Stimulated activated CD8-positive, alpha-beta memory T cell treated with anti-CD3 and anti-CD28 coated beads, Interleukin-2, amount 100 ng/mL, for 1 hour (primary cell): Measurements from ENCODE around the gene FGF19.
A peak's percentile ranks its signal among the peaks of the same experiment; 100 is the strongest.
"Not testable (repeated sequence)": the region's sequence is repeated elsewhere in the genome, so short reads cannot be mapped to it uniquely, and the experiment has no call there.

ENCODE experiments used
- DNase-seq, 2 donors: peaks; one replicate each; pipeline ENCODE4 v3.0.0-alpha.2; 2020; ENCODE audit warnings: low read depth in 2 of 2

The FGF19 gene

DNA sequence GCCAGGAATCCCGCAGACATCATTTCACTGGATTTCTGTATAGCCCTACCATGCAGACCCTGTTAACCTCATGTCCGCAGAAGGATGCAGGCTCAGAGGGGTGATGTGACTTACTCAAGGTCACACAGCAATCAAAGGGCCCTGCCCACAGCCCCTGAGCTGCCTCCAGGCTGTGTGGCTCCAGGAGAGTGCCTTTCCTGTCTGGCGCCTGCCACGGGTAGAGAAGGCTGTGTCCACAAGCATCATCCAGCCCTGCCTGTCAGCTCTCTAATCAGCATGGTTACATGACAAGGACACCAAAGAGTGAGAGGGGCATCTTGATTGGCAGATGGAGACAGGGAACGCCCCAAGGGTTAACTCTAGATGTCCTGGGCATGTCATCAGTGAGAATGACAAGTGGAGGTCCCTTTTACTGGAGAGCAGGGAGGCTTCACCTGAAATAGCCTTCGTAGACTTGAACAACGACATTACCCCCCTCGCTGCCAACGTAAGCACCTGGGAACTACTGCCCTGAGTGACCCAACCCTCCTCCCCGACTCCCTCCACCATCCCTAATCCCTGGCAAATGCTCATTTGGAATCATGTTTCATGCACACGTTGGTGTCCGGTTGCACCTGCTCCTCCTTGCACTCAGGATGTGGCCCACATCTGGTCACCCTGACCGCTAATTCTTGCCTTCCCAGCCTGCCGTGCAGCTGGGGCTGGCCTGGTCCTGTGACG lies 6.9 kb downstream of the FGF19 start:
- no peak for DNase-seq

DNA sequence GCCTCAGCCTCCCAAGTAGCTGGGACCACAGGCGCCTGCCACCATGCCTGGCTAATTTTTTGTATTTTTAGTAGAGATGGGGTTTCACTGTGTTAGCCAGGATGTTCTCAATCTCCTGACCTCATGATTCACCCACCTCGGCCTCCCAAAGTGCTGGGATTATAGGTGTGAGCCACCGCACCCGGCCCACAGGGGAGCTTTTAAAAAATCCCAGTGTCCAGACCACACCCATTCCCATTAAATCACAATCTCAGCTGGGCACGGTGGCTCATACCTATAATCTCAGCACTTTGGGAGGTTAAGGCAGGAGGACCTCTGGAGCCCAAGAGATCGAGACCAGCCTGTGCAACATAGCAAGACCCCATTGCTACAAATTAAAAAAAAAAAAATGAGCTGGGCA lies 7.8 kb downstream of the FGF19 start:
- DNase-seq, result not testable (repeated sequence)

DNA sequence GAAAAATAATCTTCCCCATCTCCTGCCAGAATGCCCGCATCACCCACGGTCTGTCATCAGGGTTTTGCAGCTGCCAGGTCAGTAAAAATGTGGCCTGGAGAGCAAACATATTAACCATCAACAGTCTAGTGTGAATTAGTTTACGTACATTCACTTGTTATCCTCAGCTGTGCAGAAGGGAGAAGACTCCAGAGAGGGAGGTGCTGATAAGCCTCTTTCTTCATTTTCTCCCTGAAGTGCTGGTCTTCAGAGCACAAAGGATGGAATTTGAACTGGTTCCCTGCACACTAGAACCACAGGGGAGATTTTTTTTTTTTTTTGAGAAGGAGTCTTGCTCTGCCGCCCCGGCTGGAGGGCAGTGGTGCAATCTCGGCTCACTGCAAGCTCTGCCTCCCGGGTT lies 8.2 kb downstream of the FGF19 start:
- no peak for DNase-seq

DNA sequence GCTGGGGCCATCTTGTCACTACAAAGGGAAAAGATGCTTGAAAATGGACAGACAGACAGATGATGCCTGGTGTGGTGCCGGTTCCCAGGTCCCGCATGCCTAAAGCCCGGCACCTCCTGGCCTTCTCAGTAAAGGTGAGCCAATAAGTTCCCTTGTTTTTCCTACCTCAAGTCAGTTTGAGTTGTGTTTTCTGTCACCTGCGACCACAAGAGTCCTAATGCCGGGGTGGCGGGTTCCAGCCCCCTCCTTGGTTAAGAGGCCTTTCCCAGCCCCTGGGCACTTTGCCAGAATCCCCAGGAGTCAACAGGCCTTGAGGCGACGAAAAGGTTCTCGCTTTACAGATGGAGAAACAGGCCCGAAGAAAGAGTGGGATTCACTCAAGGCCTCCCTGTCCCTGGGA lies 9.0 kb downstream of the FGF19 start:
- DNase-seq, result no peak

DNA sequence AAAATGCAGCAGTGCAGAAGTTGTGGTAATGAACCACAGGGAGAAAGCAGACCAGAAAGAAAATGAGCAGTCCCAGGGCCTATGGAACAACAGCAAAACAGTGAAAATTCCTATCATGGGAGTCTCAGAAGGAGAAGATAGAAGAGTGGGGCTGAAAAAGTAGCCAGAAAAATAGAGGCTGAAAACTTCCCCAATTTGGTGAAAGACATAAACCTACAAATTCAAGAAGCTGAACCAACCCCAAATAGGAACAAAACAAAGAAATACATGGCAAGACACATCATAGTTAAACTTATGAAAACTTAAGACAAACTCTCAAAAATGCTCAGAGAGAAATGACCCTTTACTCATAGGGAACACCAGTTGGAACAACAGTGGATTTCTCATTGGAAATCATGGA lies 11.4 kb downstream of the FGF19 start:
- no peak for DNase-seq

DNA sequence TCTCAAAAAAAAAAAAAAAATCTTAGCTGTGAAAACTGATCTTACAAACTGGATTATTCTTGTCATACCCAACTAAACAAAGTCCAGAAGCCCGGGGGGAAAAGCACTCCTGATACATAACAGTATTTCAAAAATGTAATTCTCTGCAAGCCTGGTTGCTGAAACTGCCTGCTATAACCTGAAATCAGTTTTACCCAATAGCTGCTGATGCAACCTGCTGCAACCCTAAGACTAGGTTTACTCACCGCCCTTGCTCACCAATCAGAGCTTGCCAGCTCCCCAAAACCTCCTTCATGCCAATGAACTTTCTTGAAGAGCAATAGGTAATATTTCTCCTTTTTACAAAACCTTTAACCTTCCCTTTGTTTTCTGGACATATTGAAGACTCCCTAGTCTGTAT lies 12.4 kb downstream of the FGF19 start:
- no peak for DNase-seq

DNA sequence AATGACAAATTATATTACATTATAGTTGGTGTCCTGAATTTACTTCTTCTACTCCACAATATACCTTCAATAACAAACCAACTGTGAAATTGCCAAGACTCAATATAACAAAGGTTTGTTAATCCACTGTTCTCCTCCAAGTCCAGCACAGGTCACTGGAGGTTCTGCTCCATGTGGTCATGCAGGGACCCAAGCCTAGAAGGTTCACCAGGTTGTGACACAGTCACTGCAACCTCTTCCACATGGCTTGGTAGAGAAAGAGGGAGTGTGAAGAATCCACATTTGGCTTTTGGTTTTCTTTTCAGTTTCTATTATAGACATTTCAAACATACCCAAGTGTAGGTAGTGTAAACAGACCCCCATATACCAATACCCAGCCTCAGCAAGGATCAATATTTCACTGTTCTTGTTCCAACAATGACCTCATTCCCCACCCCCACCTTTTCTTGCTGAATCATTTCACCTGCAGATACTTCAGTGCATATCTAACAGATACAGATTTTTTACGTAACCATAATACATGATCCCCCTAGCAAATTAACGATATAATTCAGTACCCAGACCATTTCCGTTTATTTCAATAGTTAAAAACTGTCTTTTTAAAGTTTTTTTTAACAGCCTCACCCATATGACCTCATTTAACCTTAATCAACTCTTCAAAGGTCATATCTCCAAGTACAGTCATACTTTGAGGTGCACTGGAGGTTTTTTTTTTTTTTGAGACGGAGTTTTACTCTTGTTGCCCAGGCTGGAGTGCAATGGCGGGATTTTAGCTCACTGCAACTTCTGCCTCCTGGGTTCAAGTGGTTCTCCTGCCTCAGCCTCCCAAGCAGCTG lies 14.1 kb downstream of the FGF19 start:
- DNase-seq, result no peak

DNA sequence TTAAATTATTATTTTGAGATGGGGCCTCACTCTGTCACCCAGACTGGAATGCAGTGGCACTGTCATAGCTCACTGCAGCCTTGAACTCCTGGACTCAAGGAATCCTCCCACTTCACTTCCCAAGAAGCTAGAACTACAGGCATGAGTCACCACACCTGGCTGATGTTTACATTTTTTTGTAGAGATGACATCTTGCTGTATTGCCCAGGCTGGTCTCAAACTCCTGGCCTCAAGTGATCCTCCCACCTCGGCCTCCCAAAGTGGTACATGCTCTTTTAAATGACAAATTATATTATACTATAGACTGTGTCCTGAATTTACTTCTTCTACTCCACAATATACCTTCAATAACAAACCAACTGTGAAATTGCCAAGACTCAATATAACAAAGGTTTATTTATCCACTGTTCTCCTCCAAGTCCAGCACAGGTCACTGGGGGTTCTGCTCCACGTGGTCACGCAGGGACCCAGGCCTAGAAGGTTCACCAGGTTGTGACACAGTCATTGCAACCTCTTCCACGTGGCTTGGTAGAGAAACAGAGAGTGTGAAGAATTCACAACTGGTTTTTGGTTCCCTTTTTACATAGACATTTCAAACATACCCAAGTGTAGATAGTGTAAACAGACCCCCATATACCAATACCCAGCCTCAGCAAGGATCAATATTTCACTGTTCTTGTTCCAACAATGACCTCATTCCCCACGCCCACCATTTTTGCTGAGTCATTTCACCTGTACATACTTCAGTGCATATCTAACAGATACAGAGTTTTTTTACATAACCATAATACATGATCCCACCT lies 15.7 kb downstream of the FGF19 start:
- DNase-seq, result not testable (repeated sequence)

DNA sequence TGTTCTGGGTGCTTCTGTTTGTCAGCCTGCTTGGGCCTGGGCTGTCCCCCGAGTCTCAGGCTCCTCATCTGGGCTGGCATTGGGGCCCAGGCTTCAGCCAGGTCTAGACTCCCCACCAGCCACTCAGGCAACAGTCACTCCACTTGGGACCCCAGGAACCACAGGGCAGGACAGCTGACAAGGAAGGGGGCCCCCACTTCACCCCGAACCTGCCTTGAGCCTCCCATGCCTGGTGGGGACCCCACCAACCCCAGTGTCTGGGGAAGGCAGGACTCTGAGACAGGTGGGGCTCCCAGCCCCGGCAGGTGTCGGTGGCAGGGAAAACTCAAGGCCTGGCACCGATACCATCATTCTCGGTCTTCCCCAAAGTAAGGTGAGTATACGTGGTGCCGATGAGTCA lies 17.0 kb downstream of the FGF19 start:
- no peak for DNase-seq

DNA sequence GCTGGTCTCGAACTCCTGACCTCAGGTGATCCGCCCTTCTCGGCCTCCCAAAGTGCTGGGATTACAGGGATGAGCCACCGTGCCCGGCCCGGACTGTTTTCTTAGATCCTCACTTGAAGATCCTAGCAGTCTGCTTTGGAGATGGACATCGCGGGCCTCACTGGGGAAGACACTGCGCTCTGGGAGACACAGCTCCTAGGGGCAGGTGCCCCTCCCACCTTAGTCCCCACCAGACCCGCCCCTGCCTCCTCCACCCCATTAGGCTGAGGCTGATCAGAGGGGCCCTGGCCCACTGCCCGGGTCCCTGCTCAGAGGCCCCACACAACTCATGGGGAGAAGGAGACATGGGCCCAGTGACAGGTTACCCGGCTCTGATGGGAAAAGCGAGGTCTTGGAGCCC lies 17.4 kb downstream of the FGF19 start:
- no peak for DNase-seq

DNA sequence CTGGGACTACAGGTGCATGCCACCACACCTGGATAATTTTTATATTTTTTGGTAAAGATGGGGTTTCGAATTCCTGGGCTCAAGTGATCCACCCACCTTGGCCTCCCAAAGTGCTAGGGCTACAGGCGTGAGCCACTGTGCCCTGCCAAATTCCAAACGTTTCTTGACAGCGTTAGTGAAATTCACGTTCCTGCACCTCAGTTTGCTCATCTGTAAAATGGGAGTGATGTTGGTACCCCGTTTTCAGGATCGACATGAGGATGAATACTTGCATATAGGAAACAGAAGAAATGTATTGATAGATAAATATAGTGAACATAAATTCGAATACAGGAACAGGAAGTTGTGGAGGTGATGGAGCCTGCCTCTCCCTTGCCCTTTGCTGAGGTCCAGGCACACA lies 18.5 kb downstream of the FGF19 start:
- DNase-seq, result no peak

DNA sequence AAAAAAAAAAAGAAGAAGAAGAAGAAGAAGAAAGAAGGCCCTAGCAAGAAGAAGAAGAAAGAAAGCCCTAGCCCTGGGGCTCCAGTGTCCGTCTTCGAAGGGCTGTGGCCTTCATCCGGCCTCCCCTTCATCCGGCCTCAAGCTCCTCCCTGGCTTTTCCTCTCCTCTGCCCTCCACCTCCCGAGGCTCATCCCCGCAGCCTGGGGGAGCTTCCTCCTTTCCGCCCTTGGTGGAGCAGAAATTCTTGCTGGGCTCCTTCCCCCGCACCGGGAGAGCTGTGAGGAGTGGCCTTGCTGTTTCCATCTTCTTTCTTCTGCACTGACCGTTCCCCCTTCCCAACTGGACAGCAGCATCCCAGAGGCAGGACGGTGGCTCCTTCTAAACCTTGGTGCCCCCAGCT lies 19.2 kb downstream of the FGF19 start:
- DNase-seq, result no peak

DNA sequence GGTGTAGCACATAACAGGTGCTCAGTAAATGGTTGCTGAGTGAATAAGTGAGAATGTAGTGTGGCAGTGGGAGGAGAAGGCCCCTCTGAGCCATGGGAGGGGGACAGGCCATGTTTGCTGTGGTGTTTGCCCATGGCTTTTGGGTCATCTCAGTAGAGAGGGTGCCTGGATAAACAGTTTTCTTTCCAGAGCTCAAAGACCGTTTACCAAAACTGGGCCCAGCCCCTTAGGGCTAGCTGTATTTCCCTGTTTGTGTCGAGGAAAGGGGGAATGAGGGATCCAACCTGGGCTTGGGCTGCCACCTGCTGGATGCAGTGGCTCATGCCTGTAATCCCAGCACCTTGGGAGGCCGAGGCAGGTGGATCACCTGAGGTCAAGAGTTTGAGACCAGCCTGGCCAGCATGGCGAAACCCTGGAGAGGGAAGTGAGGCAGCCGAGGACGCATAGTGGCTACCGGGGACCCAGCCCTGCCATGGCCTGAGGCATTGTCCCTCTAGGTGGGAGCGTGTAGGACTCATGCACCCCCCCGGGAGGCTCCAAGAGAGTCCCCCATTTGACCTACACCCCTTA lies 20.0 kb downstream of the FGF19 start:
- DNase-seq, result no peak

DNA sequence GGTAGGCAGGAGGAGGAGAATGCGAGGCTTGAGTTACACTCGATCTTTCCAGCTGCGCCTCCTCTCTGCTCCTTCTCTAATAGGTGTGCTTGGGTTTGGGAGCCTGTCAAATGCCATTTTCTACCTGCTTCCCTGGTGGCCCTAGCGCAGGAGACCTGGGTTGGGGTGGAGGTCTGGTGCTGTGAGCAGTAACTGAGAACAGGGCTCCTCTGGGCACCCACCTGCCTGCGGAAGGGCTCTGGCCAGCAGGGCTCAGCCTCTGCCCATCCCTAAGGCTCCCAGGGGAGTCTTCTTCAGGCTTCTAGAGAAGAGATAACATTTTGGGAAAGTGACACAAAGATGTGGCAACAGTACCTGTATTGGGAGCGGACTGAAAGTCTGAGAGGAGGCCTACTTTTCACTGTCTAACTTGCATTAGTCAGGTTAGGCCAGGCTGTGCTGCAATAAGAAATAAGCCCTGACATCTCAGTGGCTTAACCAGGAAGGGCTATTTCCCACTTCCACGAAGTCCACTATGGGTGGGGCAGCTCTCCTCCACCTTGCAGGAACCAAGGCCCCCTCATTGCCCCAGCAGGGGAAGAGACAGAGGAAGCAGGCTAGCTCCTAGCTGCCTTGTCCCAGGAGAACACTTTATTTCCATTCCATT lies 21.0 kb downstream of the FGF19 start:
- DNase-seq, result no peak

DNA sequence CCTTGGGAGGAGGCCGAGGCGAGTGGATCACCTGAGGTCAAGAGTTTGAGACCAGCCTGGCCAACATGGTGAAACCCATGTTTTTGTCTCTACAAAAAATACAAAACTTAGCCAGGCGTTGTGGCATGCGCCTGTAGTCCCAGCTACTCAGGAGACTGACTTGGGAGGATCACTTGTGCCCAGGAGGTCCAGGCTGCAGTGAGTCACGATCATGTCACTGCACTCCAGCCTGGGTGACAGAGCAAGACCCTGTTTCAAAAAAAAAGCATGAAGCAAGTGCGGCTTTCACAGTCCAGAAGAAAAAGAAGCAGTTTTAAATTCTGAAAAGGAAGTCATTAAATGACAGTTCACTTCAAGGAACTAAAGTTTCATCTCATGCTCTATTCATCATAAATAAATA lies 21.6 kb downstream of the FGF19 start:
- DNase-seq, result no peak

DNA sequence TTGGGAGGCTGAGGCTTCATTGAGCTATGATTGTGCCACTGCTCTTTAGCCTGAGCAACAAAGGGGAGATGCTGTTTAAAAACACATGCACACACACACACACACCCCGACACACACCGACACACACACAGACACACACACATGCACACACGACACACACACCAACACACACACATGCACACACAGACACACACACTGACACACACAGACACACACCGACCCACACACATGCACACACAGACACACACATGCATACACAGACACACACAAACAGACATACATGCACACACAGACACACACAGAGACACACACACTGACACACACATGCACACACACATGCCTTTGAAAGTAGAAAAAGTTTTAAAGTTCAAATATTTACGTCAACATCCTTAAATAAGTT lies 23.1 kb downstream of the FGF19 start:
- no peak for DNase-seq

DNA sequence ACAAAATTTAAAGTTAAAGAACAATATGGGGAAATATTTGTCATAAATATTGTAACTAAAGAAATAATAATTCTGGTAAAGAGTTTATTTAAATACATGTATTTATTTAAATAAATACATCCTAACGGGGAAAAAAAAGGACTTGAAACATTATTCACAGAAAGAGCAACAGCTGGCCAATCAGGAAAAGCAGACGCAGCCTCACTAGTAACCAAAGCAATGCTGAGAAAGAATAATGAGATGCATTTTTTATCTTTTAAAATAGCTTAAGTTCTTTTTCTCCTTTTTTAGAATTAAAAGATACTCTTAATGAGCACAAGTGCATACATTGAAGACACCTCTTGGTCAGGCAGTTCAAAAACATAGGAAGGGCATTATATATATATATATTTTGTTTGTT lies 26.1 kb downstream of the FGF19 start:
- DNase-seq, result no peak

DNA sequence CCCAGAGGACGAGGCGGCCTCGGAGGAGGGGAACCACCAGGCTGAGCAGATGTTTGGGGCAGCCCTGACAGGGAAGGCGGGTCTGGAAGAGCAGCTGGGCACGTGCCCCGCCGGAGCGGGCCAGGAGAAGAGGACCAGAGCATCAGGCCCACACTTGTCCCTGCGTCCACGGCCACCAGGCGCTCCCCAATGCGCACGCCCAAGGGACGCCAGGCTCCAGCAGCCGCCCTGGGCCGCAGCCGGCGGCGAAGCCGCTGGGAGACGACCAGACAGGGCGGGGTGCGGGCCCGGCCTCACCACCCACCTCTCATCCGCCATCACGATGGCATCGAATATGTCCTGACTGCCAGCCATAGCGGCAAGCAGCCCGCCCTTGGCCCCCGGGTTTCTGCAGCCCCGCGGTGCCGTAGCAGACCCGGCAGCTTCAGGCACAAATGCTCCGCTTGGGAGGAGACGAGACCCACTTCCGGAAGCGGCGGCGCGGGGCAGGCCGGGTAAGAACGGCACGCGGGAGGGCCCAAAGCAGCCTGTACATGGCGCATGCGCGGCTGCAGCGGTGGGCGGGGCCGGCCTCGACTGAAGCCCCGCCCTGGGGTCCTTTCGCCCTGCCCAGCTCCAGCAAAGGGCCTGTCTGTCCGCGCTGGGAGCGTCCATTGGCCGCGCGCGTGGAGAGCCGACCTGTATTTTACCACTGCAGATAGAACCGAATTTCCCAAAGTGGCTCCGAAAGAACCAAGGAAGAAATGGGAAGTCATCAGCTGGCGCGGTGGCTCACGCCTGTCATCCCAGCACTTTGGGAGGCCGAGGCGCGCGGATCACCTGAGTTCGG lies 28.7 kb downstream of the FGF19 start, which contains the start of gene LTO1:
Gene LTO1 (minus strand): TSS at position 468 of the 829 bp plus-strand sequence. CDS start 114 bp downstream, at position 354.
- DNase-seq, result peak; percentile 88 to 92

DNA sequence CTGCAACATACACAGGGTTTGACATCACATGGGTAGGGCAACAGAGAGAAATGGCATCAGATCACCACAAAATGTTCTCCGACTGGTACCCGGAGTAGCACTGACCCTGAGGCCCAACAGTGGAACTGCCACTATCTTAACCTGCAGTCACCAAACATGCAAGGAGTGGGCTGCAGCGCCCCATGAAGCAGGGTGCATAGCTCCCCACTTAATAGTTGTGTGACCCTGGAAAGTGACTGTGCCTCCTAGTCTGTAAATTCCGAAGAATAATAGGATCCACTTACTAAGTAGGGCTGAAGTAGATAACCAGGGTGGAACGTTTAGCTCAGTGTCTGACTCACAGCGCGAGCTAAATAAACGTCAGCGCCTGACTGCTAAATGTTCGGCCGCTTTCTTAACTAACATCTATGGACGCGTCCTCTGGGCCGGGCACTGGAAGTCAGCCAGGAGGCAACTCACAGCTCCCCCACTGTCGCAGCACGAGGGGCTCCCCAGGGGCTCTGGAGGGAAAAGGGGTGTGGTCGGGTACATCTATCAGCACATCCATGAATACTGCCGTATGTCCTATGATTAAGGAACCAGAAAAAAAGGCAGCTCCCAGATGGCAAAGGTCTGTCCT lies 29.4 kb downstream of the FGF19 start:
- no peak for DNase-seq
